ENCODE measurements around the gene BMAL2.

BMAL2 gene

DNA sequence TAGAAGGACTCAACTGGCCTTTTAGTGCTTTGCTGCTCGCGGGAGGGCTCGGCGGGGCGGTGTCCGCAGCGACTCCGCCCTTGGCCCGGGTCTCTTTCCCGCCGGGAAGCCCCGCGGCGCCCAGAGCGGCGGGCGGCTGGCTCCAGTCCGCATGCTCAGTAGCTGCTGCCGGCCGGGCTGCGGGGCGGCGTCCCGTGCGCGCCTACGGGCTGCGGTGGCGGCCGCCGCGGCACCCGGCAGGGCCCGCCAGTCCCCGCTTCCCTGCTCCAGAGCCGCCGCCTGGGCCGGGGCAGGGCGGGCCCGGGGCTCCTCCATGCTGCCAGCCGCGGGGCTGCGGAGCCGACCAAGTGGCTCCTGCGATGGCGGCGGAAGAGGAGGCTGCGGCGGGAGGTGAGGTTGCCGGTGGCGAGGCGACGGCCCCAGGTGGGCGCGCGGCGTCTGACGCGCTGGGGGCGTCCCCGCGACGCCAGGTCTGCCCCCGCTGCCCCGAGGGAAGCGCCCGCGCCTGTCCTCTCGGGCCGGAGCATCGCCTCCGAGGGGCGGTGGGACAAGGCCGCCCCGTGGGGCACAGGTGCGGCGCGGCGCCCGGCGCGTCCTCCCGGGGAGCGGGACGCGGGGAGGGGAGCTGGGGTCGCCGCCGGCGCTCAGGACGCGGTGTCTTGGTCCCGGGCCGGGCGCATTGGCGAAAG is at the start of gene BMAL2:
Gene BMAL2, plus strand, starts transcription at position 123 of the 689 bp plus-strand sequence. Its CDS starts 237 bp downstream, at position 360.
- DNase-seq: peak in 1 of 2 experiments; percentile 55

GRCh38 chr12:27284021-27284420 is 48.6 kb upstream of the BMAL2 start:
- DNase-seq: no peak

GRCh38 chr12:27284751-27285150 is 47.9 kb upstream of the BMAL2 start:
- no peak for DNase-seq

DNA sequence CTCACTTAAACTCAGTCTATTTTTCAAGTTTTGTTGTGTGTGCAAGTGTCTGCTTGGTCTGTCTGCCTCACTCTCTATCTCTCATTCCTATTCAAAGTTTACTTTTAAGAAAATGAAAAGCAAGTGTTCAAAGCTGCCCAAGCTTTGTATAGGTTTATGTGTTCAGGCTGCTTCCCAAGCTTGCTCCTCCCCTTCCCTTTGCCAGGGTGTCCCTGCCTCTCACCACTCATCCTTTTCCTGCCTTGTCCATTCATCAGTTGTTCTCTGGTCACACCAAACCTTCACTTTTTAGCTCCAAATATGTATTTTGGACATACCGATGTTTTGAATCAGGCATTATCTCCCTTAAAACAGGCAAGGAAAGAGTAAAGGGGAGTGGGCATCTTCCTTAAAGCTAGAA is 47.2 kb upstream of the BMAL2 start:
- no peak for DNase-seq

DNA sequence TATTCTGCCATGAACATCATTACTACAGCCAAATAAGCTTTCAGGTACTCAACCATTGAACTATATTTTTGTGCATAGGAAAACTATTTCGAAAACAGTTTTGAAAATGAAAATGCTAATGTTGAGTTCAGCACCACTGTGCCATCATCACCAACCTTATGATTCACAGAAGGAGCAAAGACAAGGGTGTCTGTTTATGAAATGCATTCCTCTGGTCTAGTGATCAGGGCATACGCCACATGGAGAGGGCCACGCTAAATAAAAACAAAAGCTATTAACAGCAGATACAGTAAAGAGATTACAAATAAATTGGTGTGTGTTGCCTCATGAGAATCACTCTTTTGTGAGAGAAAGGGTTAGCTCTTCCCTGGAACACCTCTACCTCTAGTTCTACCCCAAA is 43.2 kb upstream of the BMAL2 start:
- DNase-seq: no peak

DNA sequence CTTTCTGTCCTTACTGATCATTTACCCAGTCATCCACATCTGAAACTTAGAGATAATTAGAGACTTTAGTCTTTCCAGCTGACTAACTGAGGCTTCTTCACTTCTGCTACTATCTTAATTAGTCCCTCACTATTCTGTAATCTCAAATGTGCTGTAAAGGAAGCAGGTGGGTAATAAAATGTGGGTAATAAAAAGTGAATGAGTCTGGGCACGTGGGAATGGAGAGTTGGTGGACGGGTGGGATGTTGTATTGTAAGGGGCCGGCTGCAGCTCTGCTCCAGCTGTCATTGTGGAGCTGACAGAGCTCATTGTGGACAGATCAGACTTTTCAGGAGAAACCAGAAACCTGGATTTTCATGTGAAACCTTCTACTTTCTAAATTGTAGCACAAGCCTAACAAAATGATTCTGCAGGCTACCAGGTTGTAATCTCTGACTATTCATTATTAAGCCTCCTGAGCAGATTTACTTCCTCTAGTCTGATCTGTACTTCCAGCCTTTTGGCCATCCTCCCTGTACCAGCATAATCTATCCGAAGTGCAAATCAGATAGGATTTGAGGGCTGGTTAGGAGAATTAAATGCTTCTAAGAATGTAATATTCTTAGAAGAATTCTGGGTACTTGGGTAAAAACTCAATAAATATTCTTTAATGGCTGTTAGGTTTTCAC is 42.0 kb upstream of the BMAL2 start:
- DNase-seq: no peak

- DNase-seq: no peak
Measured at GRCh38 chr12:27291862-27292261, 40.8 kb upstream of the BMAL2 start.

DNA sequence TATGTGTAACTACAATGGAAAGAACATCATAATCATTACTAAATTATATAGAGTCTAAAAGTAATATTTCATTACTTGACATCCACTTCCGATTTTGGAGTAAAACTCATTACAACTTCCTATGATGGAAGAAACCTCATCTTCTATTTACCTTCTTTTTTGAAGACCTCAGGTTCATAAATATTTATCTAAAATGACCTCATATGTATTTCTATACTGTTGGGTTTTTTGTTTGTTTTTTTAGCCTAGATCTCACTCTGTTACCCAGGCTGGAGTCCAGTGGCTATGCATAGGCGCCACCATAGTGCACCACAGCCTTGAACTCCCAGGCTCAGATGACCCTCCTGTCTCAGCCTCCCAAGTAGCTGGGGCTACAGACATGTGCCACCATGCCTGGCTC is 39.9 kb upstream of the BMAL2 start:
- DNase-seq: no peak

- no peak for DNase-seq
Measured at GRCh38 chr12:27293463-27293862, 39.2 kb upstream of the BMAL2 start.

DNA sequence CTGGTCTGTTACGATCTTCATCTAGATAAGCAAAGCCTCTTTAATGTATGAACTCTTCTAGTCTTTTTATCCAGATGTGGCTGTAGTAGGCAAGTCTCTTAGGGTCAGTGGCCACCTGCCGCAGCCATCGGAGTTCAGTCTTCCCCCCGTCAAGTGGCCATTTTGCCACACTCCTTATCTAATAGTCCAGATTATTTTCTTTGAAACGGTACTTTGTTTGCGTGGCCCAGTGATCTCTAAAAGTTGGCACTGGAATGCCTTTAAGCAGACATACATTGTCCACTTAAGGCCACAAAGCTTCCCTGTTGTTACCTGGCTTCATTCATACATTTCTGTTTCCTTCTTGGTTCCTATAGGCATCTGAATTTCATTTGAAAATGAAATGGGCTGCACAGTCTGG is 36.0 kb upstream of the BMAL2 start:
- DNase-seq: no peak

GRCh38 chr12:27297566-27297965 is 35.1 kb upstream of the BMAL2 start:
- DNase-seq: no peak

- DNase-seq: no peak
Measured at GRCh38 chr12:27299102-27299501, 33.5 kb upstream of the BMAL2 start.

DNA sequence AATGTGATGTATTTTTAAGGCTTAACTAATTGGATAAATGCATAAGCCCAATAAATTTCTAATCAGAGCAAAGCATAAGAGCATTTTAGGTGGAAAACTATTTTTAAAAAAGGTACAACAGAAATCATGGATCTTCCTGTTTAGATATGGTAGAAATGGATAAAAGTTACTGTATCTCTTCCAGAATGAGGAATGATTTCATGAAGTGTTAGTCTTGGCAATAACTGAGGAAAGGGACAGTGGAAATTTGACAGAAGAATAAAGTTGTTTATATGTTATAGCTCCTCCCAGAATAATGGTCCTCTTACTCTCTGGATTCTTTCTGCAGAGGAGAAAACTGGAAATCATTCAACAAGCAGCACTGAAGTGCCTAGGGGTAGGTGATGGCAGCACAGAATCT is 32.4 kb upstream of the BMAL2 start:
- no peak for DNase-seq

DNA sequence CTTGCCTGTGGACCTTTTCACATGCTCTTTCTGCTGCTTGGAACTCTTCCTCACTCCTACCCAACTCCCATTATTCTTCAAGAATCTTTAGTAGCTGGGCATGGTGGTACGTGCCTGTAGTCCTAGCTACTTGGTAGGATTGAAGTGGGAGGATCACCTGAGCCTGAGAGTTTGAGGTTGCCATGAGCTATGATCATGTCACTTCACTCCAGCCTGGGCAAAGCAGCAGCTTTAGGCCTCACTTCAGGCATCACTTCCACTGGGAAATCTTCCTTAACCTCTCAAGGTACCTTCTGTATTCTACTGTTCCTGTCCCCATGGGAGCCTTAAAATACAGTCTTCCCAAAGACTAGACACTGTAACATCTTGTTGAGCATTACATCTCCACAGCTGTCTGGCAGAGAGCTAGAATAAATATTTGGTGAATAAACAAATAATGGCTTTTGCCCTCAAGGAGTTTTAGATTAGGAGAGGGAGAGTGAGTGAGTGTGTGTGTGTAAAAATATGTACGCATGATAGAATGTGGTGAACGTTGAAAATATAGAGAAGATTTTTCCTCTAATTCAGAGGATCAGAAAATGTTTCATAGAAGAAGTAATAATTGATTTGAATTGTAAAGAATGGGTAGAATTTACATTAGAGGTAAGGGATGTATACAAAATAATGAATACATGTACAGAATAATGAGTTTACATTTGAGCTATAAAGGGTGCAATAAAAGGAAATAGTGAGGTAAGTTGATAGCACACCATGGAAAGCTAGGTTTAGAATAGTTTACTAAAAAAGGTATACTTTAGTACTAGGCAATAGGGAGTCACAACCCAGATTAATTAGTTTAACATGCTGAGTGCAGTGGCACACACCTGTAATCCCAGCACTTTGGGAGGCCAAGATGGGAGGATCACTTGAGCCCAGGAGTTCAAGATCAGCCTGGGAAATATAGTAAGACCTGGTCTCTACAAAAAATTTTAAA is 29.2 kb upstream of the BMAL2 start:
- no peak for DNase-seq

DNA sequence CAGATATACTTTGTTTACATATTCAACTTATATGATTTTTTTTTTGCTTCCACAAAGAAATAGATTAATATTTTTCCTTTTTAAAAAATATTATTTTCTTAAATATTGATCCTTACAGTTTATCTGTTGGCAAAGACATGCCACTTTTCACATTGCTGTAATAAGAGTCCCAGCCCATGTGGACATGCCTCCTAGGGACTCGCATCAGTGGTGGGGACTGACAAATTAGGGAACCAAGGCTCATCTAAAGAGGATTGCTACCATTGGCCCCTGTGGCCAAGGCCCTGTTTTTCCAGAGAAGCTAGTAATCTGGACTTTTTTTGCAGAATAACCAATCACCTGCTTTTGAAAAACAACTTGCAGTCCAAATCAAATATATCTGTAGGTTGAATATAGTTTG is 27.8 kb upstream of the BMAL2 start:
- no peak for DNase-seq

DNA sequence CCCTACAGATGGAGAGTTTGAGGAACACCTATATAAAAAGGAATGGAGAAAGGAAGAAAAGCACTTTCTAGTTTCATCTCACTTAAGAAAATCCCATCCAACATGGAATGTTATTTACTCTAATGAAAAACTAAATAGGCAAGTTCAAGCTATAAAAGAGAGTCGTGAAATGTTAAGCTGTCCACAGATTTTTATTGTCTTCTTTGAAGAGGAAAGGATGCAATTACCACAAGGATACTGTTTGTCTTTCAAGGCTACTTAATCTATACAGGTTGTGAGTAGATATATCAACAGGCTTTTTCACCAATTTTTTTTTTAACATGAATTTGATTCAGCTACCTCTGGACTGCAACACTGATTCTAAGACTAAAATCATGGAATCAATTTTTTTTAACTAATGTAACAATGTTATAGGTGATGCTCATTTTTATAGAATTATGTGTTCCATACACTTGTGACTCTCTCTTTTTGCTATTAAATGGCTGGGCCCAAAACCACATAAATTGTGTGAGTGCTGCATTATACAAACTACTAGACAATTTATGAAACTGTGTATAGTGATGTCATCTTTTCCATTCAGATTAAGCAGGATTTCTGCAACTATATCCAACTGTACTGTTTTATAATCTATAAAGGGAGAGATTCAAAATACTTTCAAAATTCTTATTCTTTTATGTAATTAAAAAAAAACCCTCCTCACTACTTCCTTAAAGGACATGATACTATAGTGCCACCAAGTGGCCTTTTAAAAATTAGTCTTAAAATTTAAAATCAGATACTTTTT is 26.8 kb upstream of the BMAL2 start:
- DNase-seq: peak; percentile 18 to 72

GRCh38 chr12:27309293-27309994 is 23.2 kb upstream of the BMAL2 start:
- no peak for DNase-seq

DNA sequence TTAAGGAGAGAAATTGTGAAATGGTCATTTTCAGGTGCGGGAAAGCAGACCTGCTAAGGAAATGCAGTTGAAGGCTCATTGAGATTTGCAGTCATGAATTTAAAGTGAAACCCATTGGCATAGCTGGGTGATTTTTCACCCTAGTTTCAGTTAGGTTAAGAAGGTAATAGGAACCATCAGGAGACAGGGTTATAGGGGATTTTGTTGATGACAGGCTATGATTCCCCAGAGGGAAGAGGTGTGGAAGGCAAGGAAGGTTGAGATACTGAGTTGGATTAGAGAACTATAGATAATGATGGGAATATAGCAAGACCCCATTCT is 22.7 kb upstream of the BMAL2 start:
- DNase-seq: no peak

DNA sequence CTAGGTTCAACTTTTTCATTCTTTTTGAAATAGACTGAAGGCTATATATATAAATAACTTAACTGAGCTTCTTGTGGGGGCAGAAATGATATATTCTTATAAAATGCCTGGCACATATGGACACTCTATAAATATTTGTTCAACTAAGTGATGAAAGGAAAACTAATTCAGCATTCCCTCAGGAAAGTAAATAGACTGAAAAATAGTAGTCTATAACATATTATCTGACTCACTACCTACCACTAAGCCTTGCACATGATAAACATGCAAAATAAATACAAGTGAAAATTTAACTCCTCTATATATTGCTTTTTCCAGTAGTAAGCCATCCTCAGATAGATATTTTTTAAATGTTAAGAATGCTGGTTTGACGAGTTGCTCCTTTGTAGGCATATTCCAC is 15.7 kb upstream of the BMAL2 start:
- DNase-seq: no peak

- peak in 1 of 2 experiments; percentile 23 for DNase-seq
Measured at GRCh38 chr12:27319409-27319808, 13.2 kb upstream of the BMAL2 start.

DNA sequence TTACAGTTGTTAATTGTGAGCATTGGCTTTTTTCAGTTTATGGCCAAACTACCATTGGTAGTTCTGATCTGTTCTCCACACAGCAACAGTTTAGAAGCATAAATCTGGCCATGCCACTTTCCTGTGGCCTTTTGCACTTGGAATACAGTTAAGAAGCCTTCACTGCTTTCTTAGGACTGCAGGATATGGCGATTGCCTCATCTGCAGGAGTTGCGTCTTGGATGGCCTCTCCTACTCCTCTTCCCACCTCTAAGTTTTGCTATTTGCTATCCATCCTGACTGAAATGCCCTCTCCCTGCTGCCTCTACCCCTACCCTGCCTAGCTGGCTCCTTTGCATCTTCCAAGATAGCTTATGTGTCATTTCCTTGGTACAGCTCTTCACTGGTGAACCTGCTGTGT is 12.8 kb upstream of the BMAL2 start:
- DNase-seq: no peak

DNA sequence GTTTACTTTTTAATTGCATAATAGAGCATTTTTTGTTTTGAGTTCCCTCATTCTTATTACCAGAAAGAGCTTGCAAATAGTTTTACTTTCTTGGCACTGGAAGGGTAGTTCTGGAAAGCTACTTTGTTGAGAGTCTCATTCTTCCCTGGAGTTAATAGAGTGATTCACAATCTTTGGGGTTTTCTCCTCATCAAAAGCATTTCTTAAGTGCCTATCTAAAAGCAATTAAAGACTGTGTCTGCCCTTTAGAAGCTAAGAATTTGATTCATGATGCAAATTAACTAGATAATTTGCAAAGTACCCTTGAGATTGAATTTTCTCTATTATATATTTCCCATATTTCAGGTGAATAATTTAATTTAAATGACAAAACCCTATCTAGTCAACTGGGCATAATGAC is 8.1 kb upstream of the BMAL2 start:
- DNase-seq: no peak

Data from SW 1271 (cell line).